Body of pancreas (tissue), 4 donors: Measurements from ENCODE around the gene LRFN2.

Experiments
- POLR2A ChIP-seq, 3 donors: fragments of 450-650 bp; IDR thresholded peaks; one replicate each; pipeline ENCODE4 v1.6.1; 2016; ENCODE audit warnings: antibody characterized with exemption in 3 of 3, mild to moderate bottlenecking in 2 of 3
- TF ChIP-seq, protein P1 (sequence below), 7 experiments: fragments of 450-650 bp in 4 of 7; fragments of 200-600 bp in 3 of 7; sonication (generic) in 3 of 7; IDR thresholded peaks; one replicate each; pipeline ENCODE4 v1.5.1; 2016 to 2019; ENCODE audit warnings: antibody characterized with exemption in 7 of 7

DNA sequence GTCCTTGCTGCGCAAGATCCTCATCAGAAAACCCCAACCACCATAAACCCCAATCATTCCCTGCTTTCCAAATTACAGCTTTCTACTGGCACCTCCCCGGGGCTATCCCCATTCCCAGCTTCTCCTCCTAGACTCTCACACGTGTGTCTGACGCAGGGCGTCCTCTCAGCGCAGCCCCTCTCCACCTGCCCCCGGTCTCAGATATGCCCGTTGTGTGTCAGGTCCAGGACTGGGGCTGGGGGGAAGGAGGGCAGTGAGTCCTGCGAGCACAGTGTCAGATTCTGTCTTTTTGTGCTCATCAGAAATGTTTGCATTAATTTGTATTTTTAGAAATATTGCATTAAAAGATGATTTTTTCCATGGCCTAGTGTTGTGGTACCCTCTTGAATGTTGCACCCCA is 48.6 kb downstream of the LRFN2 start:
- TF ChIP-seq POLR2A (IDR thresholded peaks at IDR 0.05), result no peak
- TF ChIP-seq, protein P1, sequence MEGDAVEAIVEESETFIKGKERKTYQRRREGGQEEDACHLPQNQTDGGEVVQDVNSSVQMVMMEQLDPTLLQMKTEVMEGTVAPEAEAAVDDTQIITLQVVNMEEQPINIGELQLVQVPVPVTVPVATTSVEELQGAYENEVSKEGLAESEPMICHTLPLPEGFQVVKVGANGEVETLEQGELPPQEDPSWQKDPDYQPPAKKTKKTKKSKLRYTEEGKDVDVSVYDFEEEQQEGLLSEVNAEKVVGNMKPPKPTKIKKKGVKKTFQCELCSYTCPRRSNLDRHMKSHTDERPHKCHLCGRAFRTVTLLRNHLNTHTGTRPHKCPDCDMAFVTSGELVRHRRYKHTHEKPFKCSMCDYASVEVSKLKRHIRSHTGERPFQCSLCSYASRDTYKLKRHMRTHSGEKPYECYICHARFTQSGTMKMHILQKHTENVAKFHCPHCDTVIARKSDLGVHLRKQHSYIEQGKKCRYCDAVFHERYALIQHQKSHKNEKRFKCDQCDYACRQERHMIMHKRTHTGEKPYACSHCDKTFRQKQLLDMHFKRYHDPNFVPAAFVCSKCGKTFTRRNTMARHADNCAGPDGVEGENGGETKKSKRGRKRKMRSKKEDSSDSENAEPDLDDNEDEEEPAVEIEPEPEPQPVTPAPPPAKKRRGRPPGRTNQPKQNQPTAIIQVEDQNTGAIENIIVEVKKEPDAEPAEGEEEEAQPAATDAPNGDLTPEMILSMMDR (IDR thresholded peaks at IDR 0.05), result no peak
